K562 (cell line): ENCODE measurements around the gene NMT1. TPM values are rescaled to one million over a fixed set of nuclear protein-coding genes. Genes with fewer than 3 reads are reported as not detected.

Experiments used
- ARID1B ChIP-seq: fragments of 450-650 bp; IDR thresholded peaks from 2 replicates; pipeline ENCODE4 v1.6.1; 2016; ENCODE audit warnings: antibody characterized with exemption, mild to moderate bottlenecking, inconsistent platforms
- BMI1 ChIP-seq: fragments of 150-350 bp; IDR thresholded peaks from 2 replicates; pipeline ENCODE4 v1.6.1; 2014; ENCODE audit warnings: low read length
- BRD4 ChIP-seq: fragments of 200-600 bp; sonication (generic); IDR thresholded peaks from 2 replicates; pipeline ENCODE4 v1.6.1; 2017; ENCODE audit warnings: inconsistent platforms
- CBFB ChIP-seq: sonication (generic); formaldehyde crosslinking; IDR thresholded peaks from 2 replicates; pipeline ENCODE4 v1.4.0; 2020; ENCODE audit warnings: mild to moderate bottlenecking, missing genetic modification reagents
- CBX5 ChIP-seq: IDR thresholded peaks from 2 replicates; pipeline ENCODE4 v1.6.1; 2014; ENCODE audit warnings: low read depth, borderline replicate concordance
- CHD1 ChIP-seq: fragments of 200-600 bp; sonication (generic); IDR thresholded peaks from one replicate; pipeline ENCODE4 v1.6.1; 2012; ENCODE audit warnings: mild to moderate bottlenecking, moderate library complexity, low read length, inconsistent platforms
- COPS2 ChIP-seq: fragments of 450-650 bp; conservative IDR thresholded peaks from 2 replicates; pipeline ENCODE4 v1.6.1; 2016; ENCODE audit warnings: mild to moderate bottlenecking, moderate library complexity
- HDAC6 ChIP-seq: IDR thresholded peaks from 2 replicates; pipeline ENCODE4 v1.6.1; 2012; ENCODE audit warnings: low read depth, mild to moderate bottlenecking, control low read depth, inconsistent platforms, low read length, moderate library complexity
- HIVEP1 ChIP-seq: fragments of 250-450 bp; sonication (Bioruptor Pico); IDR thresholded peaks from 2 replicates; pipeline ENCODE4 v1.4.0; 2020; ENCODE audit warnings: mild to moderate bottlenecking
- HMG20B ChIP-seq: fragments of 250-450 bp; sonication (Bioruptor Pico); IDR thresholded peaks from 2 replicates; pipeline ENCODE4 v1.5.0; 2021; ENCODE audit warnings: mild to moderate bottlenecking
- HNRNPL ChIP-seq: fragments of 200-400 bp; formaldehyde crosslinking; IDR thresholded peaks from 2 replicates; pipeline ENCODE4 v1.6.1; 2017; ENCODE audit warnings: low read depth, mild to moderate bottlenecking, low read length
- HSF4 ChIP-seq: fragments of 250-450 bp; sonication (Bioruptor Pico); IDR thresholded peaks from 2 replicates; pipeline ENCODE4 v2.1.2; 2022; ENCODE audit warnings: mild to moderate bottlenecking, moderate library complexity, borderline replicate concordance
- L3MBTL2 ChIP-seq: fragments of 450-650 bp; IDR thresholded peaks from 2 replicates; pipeline ENCODE4 v1.6.1; 2016; ENCODE audit warnings: mild to moderate bottlenecking, moderate library complexity
- MTA2 ChIP-seq: fragments of 450-650 bp; IDR thresholded peaks from 2 replicates; pipeline ENCODE4 v1.6.1; 2016; ENCODE audit warnings: low read depth
- NR1H2 ChIP-seq: sonication (generic); formaldehyde crosslinking; IDR thresholded peaks from 2 replicates; pipeline ENCODE4 v1.4.0; 2020; ENCODE audit warnings: mild to moderate bottlenecking, missing genetic modification reagents
- NR2C1 ChIP-seq, 2 experiments: fragments of 450-650 bp; IDR thresholded peaks; 2 replicates each; pipeline ENCODE4 v1.6.1; 2017; ENCODE audit warnings: mild to moderate bottlenecking in 2 of 2, antibody characterized with exemption in 1 of 2, inconsistent platforms in 1 of 2, missing compliant biosample characterization in 1 of 2, missing genetic modification characterization in 1 of 2
- RFX1 ChIP-seq: fragments of 450-650 bp; IDR thresholded peaks from 2 replicates; pipeline ENCODE4 v1.6.1; 2016; ENCODE audit warnings: mild to moderate bottlenecking, moderate library complexity
- RHOXF2B ChIP-seq: fragments of 250-450 bp; sonication (Bioruptor Pico); conservative IDR thresholded peaks from 2 replicates; pipeline ENCODE4 v1.5.1; 2021
- RNF2 ChIP-seq: sonication (generic); IDR thresholded peaks from 2 replicates; pipeline ENCODE4 v1.6.1; 2016
- TBP ChIP-seq: optimal IDR thresholded peaks from 2 replicates; pipeline ENCODE3; 2011; ENCODE audit warnings: low read depth, low read length, improper control_type of control experiment
- ZNF134 ChIP-seq: fragments of 250-450 bp; sonication (Bioruptor Pico); conservative IDR thresholded peaks from 2 replicates; pipeline ENCODE4 v1.4.0; 2020
- ZNF175 ChIP-seq: fragments of 200-800 bp; sonication (Bioruptor generic); IDR thresholded peaks from 2 replicates; pipeline ENCODE4 v1.6.1; 2016; ENCODE audit warnings: low read depth, mild to moderate bottlenecking, missing genetic modification characterization, missing compliant biosample characterization
- ZNF217 ChIP-seq: sonication (generic); formaldehyde crosslinking; IDR thresholded peaks from 2 replicates; pipeline ENCODE4 v1.8.0; 2022; ENCODE audit warnings: mild to moderate bottlenecking, missing genetic modification reagents
- ZNF239 ChIP-seq: fragments of 250-450 bp; sonication (Bioruptor Pico); IDR thresholded peaks from 2 replicates; pipeline ENCODE4 v1.4.0; 2020; ENCODE audit warnings: mild to moderate bottlenecking
- ZNF507 ChIP-seq: conservative IDR thresholded peaks from 2 replicates; pipeline ENCODE4 v1.6.1; 2017; ENCODE audit warnings: missing genetic modification characterization, missing compliant biosample characterization
- polyA plus RNA-seq, 8 experiments: library from polyadenylated mRNA; depleted of rRNA in 4 of 8; stranded (reverse) in 5 of 8; unstranded in 3 of 8; fragments of >200 nt; fragmentation: Nextera tagmentation in 2 of 8; fragmentation: Illumina TruSeq in 1 of 8; extraction: Ambion mirVana in 2 of 8; extraction: Trizol in 1 of 8; gene quantifications; 2 replicates each; pipeline versions ENCODE4 v1.2.1 to v1.2.3, GENCODE V29; 2011 to 2014; ENCODE audit warnings: inconsistent platforms in 1 of 8, missing spikeins in 1 of 8
- total RNA-seq, 7 experiments: library from RNA; depleted of rRNA in 6 of 7; stranded (reverse); fragments of >200 nt in 6 of 7; fragmentation: Illumina TruSeq in 2 of 7; extraction: Trizol in 2 of 7; gene quantifications; 2 replicates each; pipeline versions ENCODE4 v1.2.1 to v1.2.3, GENCODE V29; 2011 to 2021; ENCODE audit warnings: low replicate concordance in 1 of 7
- TF ChIP-seq, protein P1 (sequence below): fragments of 450-650 bp; formaldehyde crosslinking; IDR thresholded peaks from 2 replicates; pipeline ENCODE4 v1.4.0; 2020; ENCODE audit warnings: mild to moderate bottlenecking, mixed read lengths
- TF ChIP-seq, protein P2 (sequence below): sonication (generic); formaldehyde crosslinking; IDR thresholded peaks from 2 replicates; pipeline ENCODE4 v1.8.0; 2022; ENCODE audit warnings: mild to moderate bottlenecking, low read depth, missing genetic modification reagents
- TF ChIP-seq, protein P3 (sequence below): fragments of 250-450 bp; sonication (Bioruptor Pico); IDR thresholded peaks from 2 replicates; pipeline ENCODE4 v1.5.0; 2021; ENCODE audit warnings: mild to moderate bottlenecking, borderline replicate concordance

The NMT1 gene
- total and polyA plus RNA-seq, 9 of the 15 experiments (the other 6 are each of a cell fraction or from before 2014, with no cell fraction given) = 86.7 to 569 (median 213) TPM

DNA sequence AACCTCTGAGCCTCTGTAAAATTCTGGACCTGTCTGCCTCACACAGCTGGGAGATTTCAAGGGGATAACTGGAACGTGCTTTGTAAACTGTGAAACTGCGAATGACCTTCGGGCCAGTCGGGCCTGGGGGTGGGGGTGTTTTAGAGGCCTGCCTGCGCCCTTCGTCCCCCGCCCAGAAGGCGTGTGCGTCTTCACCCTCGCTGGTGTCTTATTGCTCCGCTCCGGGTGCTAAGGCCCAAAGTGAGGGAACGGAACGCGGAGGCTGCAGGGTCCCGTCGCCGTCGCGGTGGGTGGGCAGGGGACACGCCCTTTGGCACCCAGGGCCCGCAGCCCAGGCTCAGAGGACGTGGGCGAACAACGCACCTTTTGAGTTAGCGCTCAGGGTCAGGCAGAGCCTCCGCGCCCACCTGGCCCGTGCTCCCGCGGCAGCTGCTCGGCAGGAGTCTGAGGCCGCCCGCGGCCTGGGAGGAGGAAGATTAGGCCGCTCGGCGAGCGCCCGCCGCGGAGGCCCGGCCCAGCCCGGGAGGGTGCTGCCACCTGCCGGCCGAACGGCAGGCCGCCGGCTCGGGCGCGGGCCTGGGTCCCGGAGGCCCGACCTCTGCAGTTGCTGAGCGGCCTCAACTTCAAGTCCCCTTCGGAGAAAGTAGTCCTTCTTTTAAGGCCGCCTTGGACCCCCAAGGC, 39.4 kb upstream of the NMT1 start (continued):
- TF ChIP-seq TBP (peak; percentile 32), ZNF134 (CRISPR knock-in tag) (no peak), HSF4 (CRISPR knock-in tag) (no peak), ZNF239 (CRISPR knock-in tag) (no peak), RFX1 (no peak), NR1H2 (CRISPR knock-in tag) (no peak), HNRNPL (no peak), BMI1 (no peak), ZNF507 (tag) (no peak), COPS2 (no peak), BRD4 (no peak), MTA2 (no peak), CBFB (CRISPR knock-in tag) (no peak), HIVEP1 (CRISPR knock-in tag) (no peak), HDAC6 (no peak), HMG20B (no peak), ZNF217 (CRISPR knock-in tag) (no peak), NR2C1 (IDR thresholded peaks at IDR 0.05) (no peak), NR2C1 (tag; IDR thresholded peaks at IDR 0.05) (no peak), RNF2 (no peak), ZNF175 (CRISPR knock-in tag) (no peak), L3MBTL2 (peak; percentile 89), RHOXF2B (0 out of 2 replicates have a peak, but pooled peaks have one; percentile 49), CHD1 (no peak), ARID1B (peak; percentile 40; the same call in 1 of the 2 replicates), CBX5 (no peak)
- TF ChIP-seq, protein P1, sequence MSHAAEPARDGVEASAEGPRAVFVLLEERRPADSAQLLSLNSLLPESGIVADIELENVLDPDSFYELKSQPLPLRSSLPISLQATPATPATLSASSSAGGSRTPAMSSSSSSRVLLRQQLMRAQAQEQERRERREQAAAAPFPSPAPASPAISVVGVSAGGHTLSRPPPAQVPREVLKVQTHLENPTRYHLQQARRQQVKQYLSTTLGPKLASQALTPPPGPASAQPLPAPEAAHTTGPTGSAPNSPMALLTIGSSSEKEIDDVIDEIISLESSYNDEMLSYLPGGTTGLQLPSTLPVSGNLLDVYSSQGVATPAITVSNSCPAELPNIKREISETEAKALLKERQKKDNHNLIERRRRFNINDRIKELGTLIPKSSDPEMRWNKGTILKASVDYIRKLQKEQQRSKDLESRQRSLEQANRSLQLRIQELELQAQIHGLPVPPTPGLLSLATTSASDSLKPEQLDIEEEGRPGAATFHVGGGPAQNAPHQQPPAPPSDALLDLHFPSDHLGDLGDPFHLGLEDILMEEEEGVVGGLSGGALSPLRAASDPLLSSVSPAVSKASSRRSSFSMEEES = no peak
- TF ChIP-seq, protein P2, sequence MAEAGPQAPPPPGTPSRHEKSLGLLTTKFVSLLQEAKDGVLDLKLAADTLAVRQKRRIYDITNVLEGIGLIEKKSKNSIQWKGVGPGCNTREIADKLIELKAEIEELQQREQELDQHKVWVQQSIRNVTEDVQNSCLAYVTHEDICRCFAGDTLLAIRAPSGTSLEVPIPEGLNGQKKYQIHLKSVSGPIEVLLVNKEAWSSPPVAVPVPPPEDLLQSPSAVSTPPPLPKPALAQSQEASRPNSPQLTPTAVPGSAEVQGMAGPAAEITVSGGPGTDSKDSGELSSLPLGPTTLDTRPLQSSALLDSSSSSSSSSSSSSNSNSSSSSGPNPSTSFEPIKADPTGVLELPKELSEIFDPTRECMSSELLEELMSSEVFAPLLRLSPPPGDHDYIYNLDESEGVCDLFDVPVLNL (CRISPR knock-in tag) = no peak
- TF ChIP-seq, protein P3, sequence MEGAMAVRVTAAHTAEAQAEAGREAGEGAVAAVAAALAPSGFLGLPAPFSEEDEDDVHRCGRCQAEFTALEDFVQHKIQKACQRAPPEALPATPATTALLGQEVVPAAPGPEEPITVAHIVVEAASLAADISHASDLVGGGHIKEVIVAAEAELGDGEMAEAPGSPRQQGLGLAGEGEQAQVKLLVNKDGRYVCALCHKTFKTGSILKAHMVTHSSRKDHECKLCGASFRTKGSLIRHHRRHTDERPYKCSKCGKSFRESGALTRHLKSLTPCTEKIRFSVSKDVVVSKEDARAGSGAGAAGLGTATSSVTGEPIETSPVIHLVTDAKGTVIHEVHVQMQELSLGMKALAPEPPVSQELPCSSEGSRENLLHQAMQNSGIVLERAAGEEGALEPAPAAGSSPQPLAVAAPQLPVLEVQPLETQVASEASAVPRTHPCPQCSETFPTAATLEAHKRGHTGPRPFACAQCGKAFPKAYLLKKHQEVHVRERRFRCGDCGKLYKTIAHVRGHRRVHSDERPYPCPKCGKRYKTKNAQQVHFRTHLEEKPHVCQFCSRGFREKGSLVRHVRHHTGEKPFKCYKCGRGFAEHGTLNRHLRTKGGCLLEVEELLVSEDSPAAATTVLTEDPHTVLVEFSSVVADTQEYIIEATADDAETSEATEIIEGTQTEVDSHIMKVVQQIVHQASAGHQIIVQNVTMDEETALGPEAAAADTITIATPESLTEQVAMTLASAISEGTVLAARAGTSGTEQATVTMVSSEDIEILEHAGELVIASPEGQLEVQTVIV (CRISPR knock-in tag) = no peak
